Sigmoid colon (tissue), 4 donors: ENCODE measurements around the gene FAM200A.
"Not testable (repeated sequence)": the region's sequence is repeated elsewhere in the genome, so short reads cannot be mapped to it uniquely, and the experiment has no call there.

Experiments used
- CTCF ChIP-seq, 4 experiments: fragments of 450-650 bp in 3 of 4; fragments of 200-600 bp in 1 of 4; IDR thresholded peaks; one replicate each; pipeline ENCODE4 v1.5.1; 2016 to 2019; ENCODE audit warnings: antibody characterized with exemption in 4 of 4, mild to moderate bottlenecking in 3 of 4, moderate library complexity in 2 of 4
- POLR2A ChIP-seq, 2 donors: fragments of 450-650 bp; IDR thresholded peaks; one replicate each; pipeline ENCODE4 v1.6.1; 2016; ENCODE audit warnings: antibody characterized with exemption in 2 of 2, mild to moderate bottlenecking in 2 of 2, moderate library complexity in 2 of 2
- POLR2AphosphoS5 ChIP-seq, 4 donors: sonication (generic); formaldehyde crosslinking; IDR thresholded peaks; one replicate each; pipeline ENCODE4 v1.6.1; 2017; ENCODE audit warnings: antibody characterized with exemption in 4 of 4

GRCh38 chr7:99549545-99549944 is 2.4 kb downstream of the FAM200A start:
- TF ChIP-seq POLR2A, CTCF, POLR2AphosphoS5 (IDR thresholded peaks at IDR 0.05): not testable (repeated sequence)
